Renal cortex interstitium (tissue), 11 donors: ENCODE measurements around the gene EIF4G3. TPM values are rescaled to one million over a fixed set of nuclear protein-coding genes. Genes with fewer than 3 reads are reported as not detected.
A peak's percentile ranks its signal among the peaks of the same experiment; 100 is the strongest.
"Not testable (repeated sequence)": the region's sequence is repeated elsewhere in the genome, so short reads cannot be mapped to it uniquely, and the experiment has no call there.

Experiments
- DNase-seq, 11 donors: peaks; one replicate each; pipeline ENCODE4 v3.0.0-alpha.2; 2013; ENCODE audit warnings: low read depth in 9 of 11, low spot score in 4 of 11; ENCODE audit errors: extremely low read depth in 1 of 11
- polyA plus RNA-seq, 3 donors: library from polyadenylated mRNA; unstranded; fragments of 120-200 nt; gene quantifications; one replicate each; pipeline ENCODE4 v1.2.1, GENCODE V29; 2013; ENCODE audit not compliant: insufficient read length in 3 of 3

The EIF4G3 gene
- polyA plus RNA-seq, 3 donors = 67.4 to 73.2 (median 70.4) TPM

DNA sequence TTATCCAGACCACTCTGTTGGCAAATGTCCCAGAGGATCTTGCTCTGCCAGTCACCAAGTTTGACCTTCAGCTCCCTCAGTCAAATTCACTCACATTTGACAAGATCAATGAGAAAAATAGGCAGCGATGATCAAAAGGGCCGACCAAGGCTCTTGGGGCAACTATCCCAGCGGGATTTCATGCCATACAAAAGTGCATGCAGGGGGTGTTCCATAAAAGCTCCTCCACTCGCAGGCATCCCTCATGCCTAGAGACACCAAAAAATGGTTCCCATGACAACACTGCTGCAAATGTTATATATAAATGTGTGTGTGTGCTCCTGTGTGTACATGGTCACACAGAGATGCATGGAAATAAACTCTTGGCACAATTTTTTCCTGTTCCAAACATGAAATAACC is 16.2 kb upstream of the EIF4G3 start:
- no peak for DNase-seq

DNA sequence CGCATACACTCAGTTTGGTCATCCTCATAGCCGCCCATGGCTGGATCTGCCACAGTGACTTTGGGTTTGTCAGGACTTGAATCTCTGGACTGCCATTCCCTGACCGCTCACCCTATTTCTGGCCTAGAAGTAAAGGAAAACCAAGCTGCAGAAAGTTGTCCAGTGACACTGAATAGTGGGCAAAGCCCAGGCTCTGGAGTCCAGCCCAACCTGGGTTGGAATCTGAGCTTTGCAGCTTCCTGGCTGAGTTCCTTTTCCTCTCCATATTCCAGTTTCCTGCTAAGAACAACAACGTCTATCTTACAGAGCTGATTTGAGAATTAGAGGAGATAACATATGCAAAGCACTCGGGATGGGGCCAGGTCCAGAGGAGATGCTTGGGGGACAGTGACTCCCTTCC is 15.6 kb upstream of the EIF4G3 start:
- DNase-seq = no peak

DNA sequence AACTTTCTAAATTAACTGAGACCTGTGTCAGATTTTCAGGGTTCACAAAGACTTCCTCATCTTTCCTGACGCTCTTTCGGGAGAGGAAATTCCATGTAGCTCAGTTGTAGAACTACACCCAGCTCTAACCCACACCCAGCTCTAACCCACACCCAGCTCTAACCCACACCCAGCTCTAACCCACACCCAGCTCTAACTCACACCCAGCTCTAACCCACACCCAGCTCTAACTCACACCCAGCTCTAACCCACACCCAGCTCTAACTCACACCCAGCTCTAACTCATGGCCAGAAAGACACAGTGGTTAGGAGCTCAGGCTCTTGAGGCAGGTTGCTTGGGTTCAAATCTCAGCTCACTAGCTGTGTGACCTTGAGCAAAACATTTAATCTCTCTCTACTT is 14.1 kb upstream of the EIF4G3 start:
- not testable (repeated sequence) for DNase-seq

DNA sequence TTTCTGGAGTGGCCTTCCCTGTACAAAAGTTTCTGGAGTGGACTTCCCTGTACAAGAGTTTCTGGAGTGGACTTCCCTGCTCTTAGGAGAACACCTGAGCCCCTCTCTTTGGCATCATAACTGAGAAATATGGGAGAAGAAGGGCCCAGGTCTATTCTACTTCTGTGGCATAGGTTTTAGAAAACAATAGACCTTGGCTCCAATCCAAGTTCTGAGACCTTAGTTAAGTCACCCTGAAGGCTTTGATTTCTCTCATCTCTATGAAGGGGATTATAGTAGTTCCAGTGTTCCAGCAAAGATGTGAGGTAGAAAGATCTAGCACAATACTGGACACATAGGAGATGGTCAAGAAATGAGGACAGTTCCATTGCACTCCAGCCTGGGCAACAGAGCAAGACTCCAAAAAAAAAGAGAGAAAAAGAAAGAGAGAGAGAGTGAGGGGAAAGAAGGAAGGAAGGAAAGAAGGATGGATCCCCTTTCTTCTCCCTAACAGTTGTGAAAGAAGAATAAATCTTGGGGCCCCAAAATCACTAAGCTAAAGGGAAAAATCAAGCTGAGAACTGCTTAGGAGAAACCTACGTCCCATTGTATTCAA is 13.3 kb upstream of the EIF4G3 start:
- DNase-seq = no peak

DNA sequence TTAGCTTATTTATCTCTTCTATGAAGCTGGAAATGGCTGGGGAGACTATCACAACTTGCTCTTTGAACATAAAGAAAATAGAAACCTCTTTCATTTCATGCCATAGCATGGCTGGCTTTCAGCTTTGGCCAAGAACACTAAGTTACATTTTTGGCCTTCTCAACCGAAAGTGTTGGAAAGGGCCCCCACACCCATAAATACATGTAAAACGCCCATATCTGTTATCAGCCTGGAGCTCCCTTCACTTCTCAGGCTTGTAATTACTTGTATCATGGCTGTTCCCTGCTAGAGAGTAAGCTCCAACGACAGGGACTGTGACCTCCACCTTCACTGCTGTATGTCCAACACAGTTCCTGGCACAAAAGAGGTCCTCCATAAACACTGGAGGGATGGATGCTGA is 12.7 kb upstream of the EIF4G3 start:
- no peak for DNase-seq

DNA sequence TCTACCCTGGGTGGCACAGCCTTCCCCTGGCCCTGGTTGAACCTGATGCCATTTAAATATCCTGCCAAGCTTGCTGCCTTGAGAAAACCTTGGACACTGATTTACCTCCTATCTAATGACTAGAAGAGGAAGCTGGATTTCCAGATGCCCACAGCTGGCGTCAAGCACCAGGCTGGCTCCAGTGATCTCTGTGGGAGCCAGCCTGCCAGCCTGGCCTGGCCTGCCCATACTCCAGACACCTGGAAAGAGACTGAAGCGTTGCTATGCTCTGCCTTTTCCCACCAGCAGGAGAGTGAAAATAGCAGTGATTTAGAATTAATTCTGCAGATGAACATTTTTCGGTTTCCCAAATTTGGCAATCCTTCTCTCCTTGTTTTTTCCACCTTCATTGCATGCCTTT is 11.5 kb upstream of the EIF4G3 start:
- DNase-seq = no peak

DNA sequence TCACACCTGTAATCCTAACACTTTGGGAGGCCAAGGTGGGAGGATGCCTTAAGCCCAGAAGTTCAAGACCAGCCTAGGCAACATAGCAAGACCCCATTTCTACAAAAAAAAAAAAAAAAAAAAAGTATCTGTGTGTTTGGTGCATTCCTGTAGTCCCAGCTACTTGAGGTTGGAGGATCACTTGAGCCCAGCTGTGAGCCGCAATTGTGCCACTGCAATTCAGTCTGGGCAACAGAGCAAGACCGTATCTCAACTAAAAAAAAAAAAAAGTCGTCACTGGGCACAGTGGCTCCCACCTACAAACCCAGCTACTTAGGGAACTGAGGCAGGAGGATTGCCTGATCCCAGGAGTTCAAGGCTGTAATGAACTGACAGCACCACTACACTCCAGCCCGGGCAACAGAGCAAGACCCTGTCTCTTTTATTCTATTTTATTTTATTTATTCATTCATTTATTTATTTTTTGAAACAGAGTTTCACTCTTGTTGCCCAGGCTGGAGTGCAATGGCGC is 8.6 kb upstream of the EIF4G3 start:
- DNase-seq = no peak

DNA sequence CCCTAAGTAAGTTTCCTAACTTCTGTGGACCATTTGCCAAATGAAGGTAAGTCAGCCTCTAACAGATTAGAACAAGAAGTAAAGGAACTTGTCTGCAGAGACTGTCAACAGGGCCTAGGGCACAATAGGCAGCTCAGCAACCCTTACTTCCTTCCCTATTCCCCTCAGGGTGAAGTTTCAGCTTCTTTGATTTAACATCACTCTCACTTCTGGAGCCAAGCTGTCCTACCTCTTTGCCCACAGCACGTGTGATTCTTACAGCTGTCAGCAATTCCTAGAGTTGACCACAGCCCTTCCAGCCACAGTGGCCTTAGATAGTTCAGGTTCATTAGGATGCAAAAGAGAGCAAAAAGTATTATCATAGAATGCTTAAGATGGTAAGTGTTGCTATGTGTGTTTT is 7.6 kb upstream of the EIF4G3 start:
- no peak for DNase-seq

DNA sequence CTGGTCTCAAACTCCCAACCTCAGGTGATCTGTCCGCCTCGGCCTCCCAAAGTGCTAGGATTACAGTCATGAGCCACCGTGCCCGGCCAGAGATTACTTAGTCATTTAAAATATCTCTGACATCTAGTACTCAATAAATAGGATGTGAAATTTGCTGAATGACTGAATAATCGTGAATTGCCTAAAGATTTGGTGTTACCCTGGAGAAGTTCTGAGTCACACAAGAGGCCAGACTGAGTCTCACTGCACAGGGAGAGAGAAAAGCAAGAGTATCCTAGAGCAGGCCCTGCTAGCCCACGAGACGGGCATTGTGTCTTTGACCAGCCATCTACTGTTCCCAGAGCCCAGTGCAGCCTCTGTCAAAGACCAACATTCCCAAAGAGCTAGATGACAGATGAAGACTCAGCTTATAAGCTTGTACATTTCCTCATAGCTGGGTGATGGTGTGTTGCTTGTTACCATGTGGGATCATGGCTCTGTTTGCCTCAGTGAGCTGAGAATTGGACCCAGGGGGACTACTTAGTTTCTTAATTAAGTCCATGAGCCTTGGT is 5.6 kb upstream of the EIF4G3 start:
- DNase-seq = no peak

DNA sequence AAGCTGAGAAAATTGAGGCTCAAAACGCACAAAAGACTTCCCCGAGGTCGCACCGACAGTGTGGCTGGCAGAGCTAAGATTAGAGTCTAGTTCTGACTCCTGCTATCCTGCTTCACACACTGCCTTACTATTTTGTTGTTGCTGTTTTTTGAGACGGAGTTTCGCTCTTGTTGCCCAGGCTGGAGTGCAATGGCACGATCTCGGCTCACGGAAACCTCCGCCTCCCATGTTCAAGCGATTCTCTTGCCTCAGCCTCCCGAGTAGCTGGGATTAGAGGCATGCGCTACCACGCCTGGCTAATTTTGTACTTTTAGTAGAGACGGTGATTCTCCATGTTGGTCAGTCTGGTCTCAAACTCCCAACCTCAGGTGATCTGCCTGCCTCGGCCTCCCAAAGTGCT is 1.6 kb upstream of the EIF4G3 start:
- DNase-seq = not testable (repeated sequence)

DNA sequence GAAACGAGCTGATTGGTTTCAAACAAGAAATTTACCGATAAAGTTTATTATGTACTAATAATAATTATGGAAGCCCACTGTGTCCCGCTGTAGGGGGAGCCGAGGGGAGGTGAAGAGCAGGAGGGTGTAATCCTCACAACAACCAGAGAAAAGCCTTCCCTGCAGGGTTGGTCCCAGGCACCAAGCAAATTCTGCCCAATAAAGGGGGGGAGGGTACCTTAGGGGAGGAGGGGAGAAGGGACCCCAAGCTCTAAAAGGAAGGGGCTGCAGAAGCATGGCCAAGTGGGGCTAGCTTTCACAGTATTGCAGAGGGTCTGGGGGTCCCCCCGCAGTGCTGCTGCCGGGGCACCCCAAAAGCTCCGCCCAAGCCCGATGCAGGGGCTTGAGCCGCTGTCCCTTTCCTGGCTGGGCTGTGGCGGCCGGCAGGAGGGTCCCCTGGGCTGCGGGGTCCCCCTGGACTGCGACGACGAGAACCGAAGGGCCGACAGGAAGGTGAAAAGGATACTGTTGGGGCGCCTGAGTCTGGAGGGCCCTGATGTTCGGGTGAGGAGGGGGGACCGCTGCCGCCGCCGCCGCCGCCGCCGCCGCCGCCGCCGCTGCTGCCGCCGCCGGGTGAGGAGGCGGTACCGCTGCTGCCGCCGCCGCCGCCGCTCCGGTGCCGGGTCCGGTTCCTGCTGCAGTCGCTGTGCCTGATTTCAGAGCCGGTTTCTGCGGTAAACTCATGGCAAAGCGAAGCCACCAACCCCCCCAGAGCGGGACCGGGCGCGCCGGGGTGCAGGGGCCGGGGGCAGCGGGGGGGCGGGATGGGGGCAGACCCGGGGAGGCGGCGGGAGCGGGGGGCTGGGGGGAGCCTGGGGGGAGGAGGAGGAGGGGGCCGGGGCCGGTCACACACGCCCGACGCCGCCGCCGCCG is 771 bp downstream of the EIF4G3 start:
- DNase-seq = peak in 2 of 11 donors; percentile 26 to 28

DNA sequence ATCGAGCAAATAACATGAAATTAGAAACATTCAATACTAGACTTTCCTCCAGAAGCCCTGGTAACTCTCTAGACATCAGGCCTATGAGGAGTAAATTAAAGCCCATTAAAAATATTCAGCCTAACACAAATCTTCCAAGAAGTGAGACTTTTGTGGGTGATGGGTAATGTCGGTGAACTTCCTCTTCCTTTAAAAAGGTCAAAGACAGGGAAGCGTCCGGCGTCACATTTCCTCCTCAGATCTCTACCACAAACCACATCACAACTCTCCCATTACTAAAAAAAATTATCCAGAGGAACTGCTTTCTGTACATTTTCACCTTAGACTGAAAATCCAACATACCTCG is 1.4 kb downstream of the EIF4G3 start:
- peak in 1 of 11 donors; percentile 28 for DNase-seq

DNA sequence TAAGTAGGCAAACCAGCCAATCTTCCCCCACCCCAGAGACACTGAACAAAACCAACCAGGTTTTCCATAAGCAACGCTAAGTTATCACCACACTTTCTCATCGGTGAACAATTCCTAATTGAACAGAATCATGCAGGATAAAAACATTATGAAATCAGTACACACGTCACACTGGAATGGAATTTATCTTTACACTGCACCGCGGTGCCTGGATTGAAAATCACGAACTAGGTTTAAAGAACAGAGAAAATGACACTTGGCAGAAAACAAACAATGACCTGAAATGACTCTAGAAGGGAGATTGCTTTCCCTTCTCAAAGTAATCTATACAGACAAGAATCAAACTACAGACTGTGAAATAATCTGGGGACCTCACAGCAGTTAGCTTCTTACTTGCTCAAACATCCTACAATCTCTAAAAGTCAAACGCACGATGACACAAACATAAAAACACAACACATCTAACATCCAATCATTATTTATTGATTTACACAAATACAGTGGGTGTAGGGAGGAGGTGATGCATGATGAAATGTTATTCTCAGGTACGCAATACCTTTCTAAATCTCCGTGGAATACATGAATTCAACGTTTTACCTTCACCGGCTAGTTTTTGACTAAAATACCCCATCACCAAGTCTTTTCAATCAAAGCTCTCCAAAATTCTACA is 1.9 kb downstream of the EIF4G3 start:
- no peak for DNase-seq

DNA sequence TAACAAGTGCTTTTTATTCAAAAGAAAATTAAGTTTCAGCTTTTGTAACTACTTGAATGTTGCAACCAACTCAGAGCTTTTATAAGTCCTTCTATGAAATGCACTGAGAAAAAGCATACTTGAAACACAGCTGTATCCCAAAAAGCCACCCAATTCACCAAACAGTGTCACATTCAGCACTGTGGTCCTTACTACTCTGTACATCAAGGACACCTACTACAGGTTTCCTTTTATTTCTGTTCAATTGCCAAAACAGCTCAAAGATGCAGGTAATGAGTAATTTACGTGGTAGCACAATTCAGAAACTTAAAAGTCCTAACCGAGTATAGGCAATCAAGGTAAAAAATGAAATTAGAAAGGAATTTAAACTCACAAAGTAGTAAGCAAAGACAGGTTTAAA is 2.5 kb downstream of the EIF4G3 start:
- no peak for DNase-seq

DNA sequence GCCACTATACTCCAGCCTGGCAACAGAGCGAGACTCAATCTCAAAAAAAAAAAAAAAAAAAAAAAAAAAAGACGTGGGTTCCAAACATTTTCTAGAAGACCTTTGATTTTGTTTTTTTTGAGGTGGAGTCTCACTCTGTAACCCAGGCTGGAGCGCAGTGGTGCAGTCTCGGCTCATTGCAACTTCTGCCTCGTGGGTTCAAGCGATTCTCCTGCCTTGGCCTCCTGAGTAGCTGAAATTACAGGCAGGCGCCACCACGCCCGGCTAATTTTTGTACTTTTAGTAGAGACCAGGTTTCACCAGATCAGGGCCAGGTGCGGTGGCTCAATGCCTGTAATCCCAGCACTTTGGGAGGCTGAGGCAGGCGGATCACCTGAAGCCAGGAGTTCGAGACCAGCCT is 3.6 kb downstream of the EIF4G3 start:
- not testable (repeated sequence) for DNase-seq

DNA sequence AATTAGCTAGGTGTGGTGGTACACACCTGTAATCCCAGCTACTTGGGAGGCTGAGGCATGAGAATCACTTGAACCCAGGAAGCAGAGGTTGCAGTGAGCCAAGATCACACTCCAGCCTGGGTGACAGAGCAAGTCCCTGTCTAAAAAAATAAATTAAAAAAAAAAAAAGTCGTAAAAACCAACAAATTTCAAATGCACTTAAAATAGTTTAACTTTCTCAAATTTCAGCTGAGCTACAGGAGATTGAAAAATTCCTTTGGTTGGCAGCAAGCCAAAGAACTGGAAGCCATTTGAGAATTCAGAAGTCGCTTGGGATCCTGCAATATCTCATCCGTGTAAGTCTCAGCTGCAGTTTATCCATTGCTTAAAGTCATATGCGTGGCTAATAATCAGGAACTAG is 5.9 kb downstream of the EIF4G3 start:
- peak in 5 of 11 donors; percentile 37 to 74 (median 51) for DNase-seq

DNA sequence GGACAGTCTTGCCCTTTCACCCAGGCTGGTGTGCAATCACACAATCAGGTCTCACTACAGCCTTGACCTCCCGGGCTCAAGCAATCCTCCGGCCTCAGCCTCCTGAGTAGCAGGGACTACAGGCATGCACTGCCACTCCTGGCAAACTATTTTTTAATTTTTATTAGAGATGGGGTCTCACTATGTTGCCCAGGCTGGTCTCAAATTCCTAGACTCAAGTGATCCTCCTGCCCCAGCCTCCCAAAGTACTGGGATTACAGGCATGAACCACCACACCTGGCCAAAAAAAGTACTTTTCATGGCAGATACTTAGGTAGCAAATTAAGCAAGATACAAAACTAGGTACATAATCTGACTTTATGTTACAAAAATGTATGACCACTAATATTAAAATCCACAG is 8.3 kb downstream of the EIF4G3 start:
- DNase-seq = no peak

DNA sequence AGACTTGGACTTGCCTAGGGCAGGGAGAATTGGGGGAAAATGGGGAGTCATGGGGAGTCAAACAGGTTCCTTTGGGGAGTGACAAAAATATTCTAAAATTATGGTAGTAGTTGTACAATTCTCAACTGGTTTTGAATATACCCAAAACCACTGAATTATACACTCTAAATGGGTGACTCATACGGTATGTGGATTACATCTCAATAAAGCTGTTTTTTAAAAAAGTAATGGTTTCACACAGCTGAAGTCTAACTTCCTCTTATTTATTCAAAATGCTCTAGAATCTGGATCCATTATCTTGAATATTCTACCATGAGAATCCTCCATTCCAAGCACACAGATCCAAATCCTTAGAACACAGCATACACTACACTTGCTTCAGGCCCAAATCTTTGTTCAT is 11.1 kb downstream of the EIF4G3 start:
- DNase-seq = no peak

DNA sequence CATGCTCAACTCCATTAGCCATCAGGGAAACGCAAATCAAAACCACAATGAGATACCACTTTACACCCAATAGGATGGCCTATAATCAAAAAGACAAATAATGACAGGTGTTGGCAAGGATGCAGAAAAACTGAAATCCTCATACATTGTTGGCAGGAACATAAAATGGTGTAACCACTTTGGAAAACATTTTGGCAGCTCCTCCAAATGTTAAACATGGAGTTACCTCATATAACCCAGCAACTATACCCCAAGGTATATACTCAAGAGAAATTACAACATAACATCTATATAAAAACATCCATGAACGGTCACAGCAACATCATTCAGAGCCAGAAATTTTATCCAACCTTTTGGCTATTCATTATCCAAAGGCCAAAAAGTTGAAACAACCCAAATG is 11.6 kb downstream of the EIF4G3 start:
- DNase-seq = no peak

DNA sequence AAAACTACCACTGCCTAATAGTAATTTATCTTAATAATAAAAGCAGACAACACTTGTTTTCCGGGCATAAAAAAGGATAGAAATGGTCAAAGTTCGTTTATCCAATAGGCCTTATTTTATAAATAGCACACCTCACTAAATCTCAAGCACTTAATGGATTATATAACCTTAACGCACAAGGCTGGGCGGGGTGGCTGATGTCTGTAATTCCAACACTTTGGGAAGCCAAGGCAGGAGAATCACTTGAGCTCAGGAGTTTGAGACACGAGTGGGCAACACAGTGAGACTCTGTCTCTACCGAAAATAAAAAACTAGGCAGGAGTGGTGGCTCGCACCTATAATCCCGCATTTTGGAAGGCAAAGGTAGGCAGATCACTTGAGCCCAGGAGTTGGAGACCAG is 12.4 kb downstream of the EIF4G3 start:
- DNase-seq = no peak
